ENCODE results near the gene SAMD3.

Gene SAMD3

DNA sequence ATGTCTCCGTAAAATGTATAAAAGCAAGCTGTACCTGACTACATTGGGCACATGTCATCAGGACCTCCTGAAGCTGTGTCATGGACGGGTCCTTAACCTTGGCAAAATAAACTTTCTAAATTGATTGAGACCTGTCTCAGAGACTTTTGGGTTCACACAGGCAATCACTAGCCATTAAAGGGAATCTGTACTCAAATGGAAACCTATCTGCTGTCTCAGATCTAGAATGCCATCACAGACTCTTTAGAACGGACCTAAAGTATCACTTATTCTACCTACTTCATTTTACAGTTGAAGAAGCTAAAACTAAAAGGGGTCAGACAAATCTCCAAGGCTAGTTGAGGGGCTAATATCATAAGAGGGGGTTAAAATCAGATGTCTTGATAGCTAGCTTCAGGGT is 11.1 kb downstream of the SAMD3 start:
- Histone ChIP-seq H3K9me2 (replicated peaks; ENCODE audit: low read depth, low read length) (no peaks in the 10 kb centered on the region), H3K9me3 (ENCODE audit: insufficient read depth, low read depth, low read length) (no peaks in the 10 kb centered on the region), H2AFZ (ENCODE audit: low read length) (no peak overlapping the region), H3K4me3 (ENCODE audit: low read length, poor library complexity, severe bottlenecking) (no peak overlapping the region), H3K27me3 (ENCODE audit: insufficient read depth, low read length, poor library complexity, severe bottlenecking) (no peaks in the 10 kb centered on the region), H4K20me1 (ENCODE audit: insufficient read depth, low read length, poor library complexity, severe bottlenecking) (no peaks in the 10 kb centered on the region), H3F3A (ENCODE audit: low read depth) (no peaks in the 10 kb centered on the region), H3K9ac (ENCODE audit: low read depth, low read length, poor library complexity, severe bottlenecking) (no peak overlapping the region), H3K4me1 (ENCODE audit: insufficient read depth, low read length, poor library complexity, severe bottlenecking) (peaks cover 25% of the 10 kb centered on the region), H3K79me2 (ENCODE audit: insufficient read depth, low read length) (no peaks in the 10 kb centered on the region), H3K36me3 (ENCODE audit: insufficient read depth, low read length) (no peaks in the 10 kb centered on the region), H3K4me2 (ENCODE audit: low read depth, low read length, poor library complexity, severe bottlenecking) (no peak overlapping the region)
- TF ChIP-seq EZH2phosphoT487 (IDR thresholded peaks at IDR 0.05; ENCODE audit: borderline replicate concordance), result no peak
- TF ChIP-seq, protein P1, sequence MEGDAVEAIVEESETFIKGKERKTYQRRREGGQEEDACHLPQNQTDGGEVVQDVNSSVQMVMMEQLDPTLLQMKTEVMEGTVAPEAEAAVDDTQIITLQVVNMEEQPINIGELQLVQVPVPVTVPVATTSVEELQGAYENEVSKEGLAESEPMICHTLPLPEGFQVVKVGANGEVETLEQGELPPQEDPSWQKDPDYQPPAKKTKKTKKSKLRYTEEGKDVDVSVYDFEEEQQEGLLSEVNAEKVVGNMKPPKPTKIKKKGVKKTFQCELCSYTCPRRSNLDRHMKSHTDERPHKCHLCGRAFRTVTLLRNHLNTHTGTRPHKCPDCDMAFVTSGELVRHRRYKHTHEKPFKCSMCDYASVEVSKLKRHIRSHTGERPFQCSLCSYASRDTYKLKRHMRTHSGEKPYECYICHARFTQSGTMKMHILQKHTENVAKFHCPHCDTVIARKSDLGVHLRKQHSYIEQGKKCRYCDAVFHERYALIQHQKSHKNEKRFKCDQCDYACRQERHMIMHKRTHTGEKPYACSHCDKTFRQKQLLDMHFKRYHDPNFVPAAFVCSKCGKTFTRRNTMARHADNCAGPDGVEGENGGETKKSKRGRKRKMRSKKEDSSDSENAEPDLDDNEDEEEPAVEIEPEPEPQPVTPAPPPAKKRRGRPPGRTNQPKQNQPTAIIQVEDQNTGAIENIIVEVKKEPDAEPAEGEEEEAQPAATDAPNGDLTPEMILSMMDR (conservative IDR thresholded peaks at IDR 0.05; ENCODE audit: low read length), result no peak

DNA sequence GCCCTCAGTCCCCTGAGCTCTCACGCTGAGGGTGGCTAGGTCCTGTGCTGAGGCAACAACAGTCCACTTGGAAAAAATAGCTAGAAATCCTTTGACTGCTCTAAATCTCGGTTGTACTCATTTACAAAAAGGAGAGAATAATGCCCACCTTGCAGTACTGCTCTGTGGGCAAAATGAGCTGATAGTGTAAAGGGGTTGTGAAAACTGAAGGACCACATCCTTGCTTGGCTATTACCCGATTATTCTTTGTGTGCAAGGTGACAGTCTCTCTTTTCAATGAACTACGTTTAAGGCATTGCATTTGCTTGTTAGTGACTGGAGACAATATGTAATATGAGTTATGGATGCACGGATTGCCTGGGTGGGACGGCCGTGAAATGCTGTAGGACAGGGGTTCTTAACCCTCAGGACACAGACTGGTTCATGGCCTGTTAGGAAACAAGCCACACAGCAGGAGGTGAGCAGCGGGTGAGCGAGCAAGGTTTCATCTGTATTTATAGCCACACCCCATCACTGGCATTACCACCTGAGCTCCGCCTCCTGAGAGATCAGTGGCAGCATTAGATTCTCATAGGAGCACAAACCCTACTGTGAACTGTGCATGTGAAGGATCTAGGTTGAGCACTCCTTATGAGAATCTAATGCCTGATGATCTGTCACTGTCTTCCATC is 14.6 kb downstream of the SAMD3 start:
- Histone ChIP-seq H3K9me2 (replicated peaks; ENCODE audit: low read depth, low read length) (no peaks in the 10 kb centered on the region), H3K4me2 (ENCODE audit: low read depth, low read length, poor library complexity, severe bottlenecking) (no peak overlapping the region), H2AFZ (ENCODE audit: low read length) (no peak overlapping the region), H4K20me1 (ENCODE audit: insufficient read depth, low read length, poor library complexity, severe bottlenecking) (no peaks in the 10 kb centered on the region), H3F3A (ENCODE audit: low read depth) (no peaks in the 10 kb centered on the region), H3K9me3 (ENCODE audit: insufficient read depth, low read depth, low read length) (no peaks in the 10 kb centered on the region), H3K79me2 (ENCODE audit: insufficient read depth, low read length) (no peaks in the 10 kb centered on the region), H3K9ac (ENCODE audit: low read depth, low read length, poor library complexity, severe bottlenecking) (no peak overlapping the region), H3K4me3 (ENCODE audit: low read length, poor library complexity, severe bottlenecking) (no peak overlapping the region), H3K36me3 (ENCODE audit: insufficient read depth, low read length) (no peaks in the 10 kb centered on the region), H3K4me1 (ENCODE audit: insufficient read depth, low read length, poor library complexity, severe bottlenecking) (peaks cover 5% of the 10 kb centered on the region), H3K27me3 (ENCODE audit: insufficient read depth, low read length, poor library complexity, severe bottlenecking) (no peaks in the 10 kb centered on the region)
- TF ChIP-seq, protein P1 (conservative IDR thresholded peaks at IDR 0.05; ENCODE audit: low read length), result no peak
- no peak for TF ChIP-seq EZH2phosphoT487 (IDR thresholded peaks at IDR 0.05; ENCODE audit: borderline replicate concordance)

DNA sequence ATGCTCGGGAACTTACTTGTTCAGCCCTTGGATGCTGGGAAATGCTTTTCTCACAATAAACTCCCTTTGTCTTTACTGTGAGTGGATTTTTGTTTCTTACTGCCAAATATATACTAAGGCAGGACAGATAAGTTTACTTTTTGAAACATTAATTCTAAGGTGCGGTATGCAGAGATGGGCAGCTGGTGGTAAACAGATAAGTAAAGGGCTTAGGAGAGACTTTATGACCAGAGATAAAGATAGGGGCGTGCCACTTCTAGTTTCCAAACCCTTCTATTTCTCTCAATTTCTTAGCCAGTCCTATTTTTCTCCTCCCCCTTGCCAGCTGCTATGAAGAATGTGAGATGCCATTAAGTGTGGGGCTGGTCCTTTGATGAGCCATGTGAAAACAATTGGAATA is 16.3 kb downstream of the SAMD3 start:
- no peaks in the 10 kb centered on the region for H4K20me1 ChIP-seq (ENCODE audit: insufficient read depth, low read length, poor library complexity, severe bottlenecking)
- H3K9me2 ChIP-seq (replicated peaks; ENCODE audit: low read depth, low read length), result no peaks in the 10 kb centered on the region
- no peaks in the 10 kb centered on the region for H3K79me2 ChIP-seq (ENCODE audit: insufficient read depth, low read length)
- no peaks in the 10 kb centered on the region for H3K27me3 ChIP-seq (ENCODE audit: insufficient read depth, low read length, poor library complexity, severe bottlenecking)
- no peak overlapping the region for H2AFZ ChIP-seq (ENCODE audit: low read length)
- TF ChIP-seq, protein P1 (conservative IDR thresholded peaks at IDR 0.05; ENCODE audit: low read length), result no peak
- no peak for TF ChIP-seq EZH2phosphoT487 (IDR thresholded peaks at IDR 0.05; ENCODE audit: borderline replicate concordance)
- H3K9ac ChIP-seq (ENCODE audit: low read depth, low read length, poor library complexity, severe bottlenecking), result no peak overlapping the region
- no peaks in the 10 kb centered on the region for H3K36me3 ChIP-seq (ENCODE audit: insufficient read depth, low read length)
- H3F3A ChIP-seq (ENCODE audit: low read depth), result no peaks in the 10 kb centered on the region
- H3K4me3 ChIP-seq (ENCODE audit: low read length, poor library complexity, severe bottlenecking), result no peak overlapping the region
- no peaks in the 10 kb centered on the region for H3K9me3 ChIP-seq (ENCODE audit: insufficient read depth, low read depth, low read length)
- no peak overlapping the region for H3K4me2 ChIP-seq (ENCODE audit: low read depth, low read length, poor library complexity, severe bottlenecking)
- H3K4me1 ChIP-seq (ENCODE audit: insufficient read depth, low read length, poor library complexity, severe bottlenecking), result no peaks in the 10 kb centered on the region
